NCI-H1436 (cell line): ENCODE measurements around the gene DNAJC18.

Experiments used
- DNase-seq: peaks from one replicate; lab custom pipeline; 2025; lab: John Stamatoyannopoulos, UW

DNAJC18 gene

GRCh38 chr5:139368613-139369012 lies 70.7 kb downstream of the DNAJC18 start:
- DNase-seq: no peak

DNA sequence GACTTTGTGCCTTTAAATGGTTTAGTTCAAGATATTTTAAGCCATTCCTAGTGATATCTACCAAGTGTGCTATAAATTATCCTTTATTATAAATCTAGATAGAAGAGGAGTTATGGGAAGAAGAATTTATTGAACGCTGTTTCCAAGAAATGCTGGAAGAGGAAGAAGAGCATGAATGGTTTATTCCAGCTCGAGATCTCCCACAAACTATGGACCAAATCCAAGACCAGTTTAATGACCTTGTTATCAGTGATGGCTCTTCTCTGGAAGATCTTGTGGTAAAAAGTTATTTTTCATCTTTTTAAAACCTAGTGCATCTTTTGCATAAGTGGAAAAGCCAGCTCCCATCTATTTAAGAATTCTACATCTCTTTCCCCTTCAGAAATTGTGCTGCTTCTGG lies 74.9 kb downstream of the DNAJC18 start:
- DNase-seq: no peak

GRCh38 chr5:139363937-139364336 lies 75.4 kb downstream of the DNAJC18 start:
- DNase-seq: no peak

DNA sequence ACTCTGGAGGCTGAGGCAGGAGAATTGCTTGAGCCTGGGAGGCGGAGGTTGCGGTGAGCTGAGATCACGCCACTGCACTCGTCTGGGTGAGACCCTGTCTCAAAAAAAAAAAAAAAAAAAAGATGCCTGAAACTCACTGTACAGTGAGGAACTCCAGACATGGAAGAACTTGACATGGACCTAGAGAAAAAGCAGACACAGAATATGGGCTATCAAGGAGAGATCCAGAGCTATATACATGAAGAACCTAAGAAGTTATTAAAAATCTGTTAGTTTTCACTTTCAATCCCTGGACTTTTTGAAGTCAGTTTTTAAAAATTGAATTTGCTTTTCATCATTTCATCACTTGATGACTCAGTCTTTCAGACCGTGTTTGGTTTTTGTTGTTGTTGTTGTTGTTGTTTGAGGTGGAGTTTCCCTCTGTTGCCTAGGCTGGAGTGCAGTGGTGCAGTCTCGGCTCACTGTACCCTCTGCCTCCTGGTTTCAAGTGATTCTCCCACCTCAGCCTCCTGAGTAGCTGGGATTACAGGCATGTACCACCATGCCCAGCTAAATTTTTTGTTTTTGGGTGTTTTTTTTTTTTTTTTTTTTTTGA lies 77.4 kb downstream of the DNAJC18 start:
- DNase-seq: no peak

- DNase-seq: no peak
These were observed 78.9 kb downstream of the DNAJC18 start for GRCh38 chr5:139360384-139360783.
